Coronary artery (tissue), 2 donors: Measurements from ENCODE around the gene MEX3A.

Experiments used
- DNase-seq: peaks from one replicate; pipeline ENCODE4 v3.0.0-alpha.2; 2017; ENCODE audit warnings: low spot score
- H3K27ac ChIP-seq, 2 donors: fragments of 200-600 bp; sonication (generic); one replicate each; pipeline ENCODE4 v1.5.1; 2016 to 2019
- H3K4me3 ChIP-seq: fragments of 200-600 bp; sonication (generic); 2 replicates; pipeline ENCODE4 v1.5.1; 2016; ENCODE audit warnings: mild to moderate bottlenecking, moderate library complexity
- CTCF ChIP-seq: fragments of 200-600 bp; sonication (generic); IDR thresholded peaks from one replicate; pipeline ENCODE4 v1.5.1; 2019; ENCODE audit warnings: antibody characterized with exemption

MEX3A gene

DNA sequence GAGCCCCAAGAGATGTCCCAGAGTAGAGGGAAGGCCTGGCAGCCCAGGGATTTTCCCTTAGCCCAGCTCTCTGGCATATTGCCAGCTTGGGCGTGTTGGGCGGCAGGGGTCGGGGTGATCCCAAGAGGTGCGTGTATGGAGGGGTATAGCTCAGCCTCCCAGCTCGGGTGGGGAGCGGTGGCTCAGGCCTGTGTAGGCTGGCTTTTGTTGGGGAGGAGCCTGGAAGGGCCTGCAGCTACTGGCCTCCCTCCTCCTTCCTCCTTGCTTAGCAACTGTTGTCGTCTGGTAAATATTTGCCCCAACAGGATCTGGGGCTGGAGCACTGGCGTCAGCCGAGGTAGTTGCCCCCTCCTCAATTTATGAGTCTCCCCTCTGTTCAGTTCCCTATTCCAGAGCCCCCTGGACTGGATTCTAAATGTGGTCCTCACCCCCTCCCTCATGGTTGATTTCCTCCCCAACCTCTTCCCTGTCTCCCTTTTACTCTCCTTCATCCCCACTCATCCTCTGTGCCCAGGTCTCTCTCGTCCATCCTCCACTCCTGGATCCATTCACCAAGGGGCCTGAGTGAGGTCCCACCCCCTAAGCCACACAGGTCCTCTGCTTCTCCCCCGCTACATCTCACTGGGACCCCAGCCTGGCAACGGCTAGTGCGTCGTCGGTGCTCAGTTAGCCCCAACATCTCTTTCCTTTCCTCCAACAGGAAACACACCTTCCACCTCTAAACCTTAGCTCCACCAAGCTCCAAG, 22.0 kb upstream of the MEX3A start:
- Histone ChIP-seq H3K4me3 (peak overlapping the region; percentile 60), H3K27ac (peak overlapping the region; percentile 86 to 95)
- no peak for TF ChIP-seq CTCF
- DNase-seq, result peak; percentile 96

DNA sequence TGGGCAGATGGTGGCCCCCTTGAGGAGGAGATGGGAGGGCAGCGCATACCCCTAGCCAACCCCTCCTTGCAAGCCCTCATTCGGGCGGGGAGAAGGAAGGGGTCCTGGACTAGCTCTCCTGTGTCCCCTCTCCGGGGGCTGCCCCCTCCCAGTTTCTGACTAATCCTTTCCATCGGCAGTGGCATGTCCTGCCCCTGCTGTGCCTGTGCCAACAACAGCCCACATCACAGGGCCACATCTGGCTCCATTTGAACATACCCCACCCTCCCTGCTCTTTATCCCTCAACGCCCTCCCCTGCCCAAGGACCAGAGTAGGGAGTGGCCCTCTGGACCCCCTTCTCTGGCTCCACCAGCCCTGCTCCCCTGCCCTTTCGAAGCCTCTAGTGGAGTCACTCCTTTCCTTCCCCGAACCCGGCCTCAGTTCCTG, 21.3 kb upstream of the MEX3A start:
- Histone ChIP-seq H3K4me3 (peak overlapping the region; percentile 60), H3K27ac (peak overlapping the region; percentile 86 to 95)
- no peak for DNase-seq
- no peak for TF ChIP-seq CTCF

DNA sequence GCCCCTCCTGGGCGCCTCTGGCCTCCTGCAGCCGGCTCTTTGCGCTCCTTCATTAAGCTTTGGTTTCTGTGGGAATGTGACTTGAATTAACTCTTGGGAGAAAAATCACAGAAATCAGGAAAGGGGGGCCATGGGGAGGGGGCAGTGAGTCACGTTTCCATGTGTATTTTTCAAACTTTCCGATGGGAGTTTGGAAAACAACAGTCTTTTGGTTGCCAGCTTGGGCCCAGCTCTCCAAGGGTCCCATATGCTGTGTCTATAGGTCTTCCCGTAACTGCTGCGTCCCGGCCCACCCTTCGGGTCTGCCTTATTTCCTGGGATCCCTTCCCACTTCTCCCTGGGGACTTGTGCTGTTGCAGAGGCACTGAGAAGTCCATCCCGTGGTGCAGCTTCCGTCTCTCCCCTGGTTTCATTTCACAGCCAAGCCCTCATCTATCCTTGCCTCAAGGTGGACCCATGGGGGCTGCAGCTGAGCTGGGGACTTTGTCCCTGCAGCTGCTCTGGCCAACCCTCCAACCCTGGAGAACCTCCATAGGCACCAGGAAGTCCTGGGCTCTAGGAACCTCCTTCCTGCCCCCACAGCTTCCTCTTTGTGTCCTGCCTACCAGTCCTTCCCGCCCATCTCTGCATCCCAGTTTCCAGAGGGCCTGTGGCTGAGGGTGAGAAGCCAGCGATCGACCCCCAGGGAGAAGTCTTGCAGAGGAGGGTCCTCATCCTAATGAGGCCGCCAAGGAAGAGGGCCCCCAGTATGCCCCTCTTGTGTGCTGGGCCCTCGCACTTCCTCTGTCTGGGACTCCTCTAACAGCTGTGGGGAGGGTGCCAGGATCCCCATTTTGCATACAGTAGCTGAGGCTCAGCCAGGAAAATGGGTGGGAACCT, 20.6 kb upstream of the MEX3A start:
- TF ChIP-seq CTCF, result no peak
- DNase-seq, result no peak
- peak overlapping the region; percentile 60 for H3K4me3 ChIP-seq
- H3K27ac ChIP-seq, result peak overlapping the region; percentile 86 to 95

DNA sequence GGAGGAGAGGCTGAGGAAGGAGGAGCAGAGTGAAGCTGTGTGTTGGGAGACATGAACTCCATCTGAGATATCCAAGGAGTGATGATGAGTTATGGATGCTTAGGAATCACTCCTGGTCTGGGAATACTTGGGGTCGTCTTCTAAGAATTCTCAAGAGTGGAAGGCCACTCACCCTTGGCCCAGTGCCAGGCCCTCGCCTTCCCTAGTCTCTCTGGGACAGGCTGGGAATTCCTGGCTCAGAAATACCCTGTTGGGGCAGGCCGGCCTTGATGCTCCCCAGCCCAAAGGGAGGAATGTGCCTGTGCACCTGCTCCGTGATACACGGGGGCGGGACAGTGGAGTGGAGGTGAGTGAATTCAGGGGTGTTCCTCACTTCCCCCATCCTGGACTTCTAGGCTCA, 19.6 kb upstream of the MEX3A start:
- no peak for DNase-seq
- Histone ChIP-seq H3K27ac (peak overlapping the region; percentile 86 to 95), H3K4me3 (no peak overlapping the region)
- no peak for TF ChIP-seq CTCF

- no peak for DNase-seq
- no peak for TF ChIP-seq CTCF
- peak overlapping the region; percentile 23 to 95 for H3K27ac ChIP-seq
- H3K4me3 ChIP-seq, result no peak overlapping the region
Measured at GRCh38 chr1:156100205-156100995, 18.1 kb upstream of the MEX3A start.

- DNase-seq, result no peak
- Histone ChIP-seq H3K4me3 (no peak overlapping the region), H3K27ac (no peak overlapping the region)
- TF ChIP-seq CTCF, result no peak
Measured at GRCh38 chr1:156099282-156099681, 17.0 kb upstream of the MEX3A start.
